ENCODE data around the gene ZC3H7B.

The ZC3H7B gene

DNA sequence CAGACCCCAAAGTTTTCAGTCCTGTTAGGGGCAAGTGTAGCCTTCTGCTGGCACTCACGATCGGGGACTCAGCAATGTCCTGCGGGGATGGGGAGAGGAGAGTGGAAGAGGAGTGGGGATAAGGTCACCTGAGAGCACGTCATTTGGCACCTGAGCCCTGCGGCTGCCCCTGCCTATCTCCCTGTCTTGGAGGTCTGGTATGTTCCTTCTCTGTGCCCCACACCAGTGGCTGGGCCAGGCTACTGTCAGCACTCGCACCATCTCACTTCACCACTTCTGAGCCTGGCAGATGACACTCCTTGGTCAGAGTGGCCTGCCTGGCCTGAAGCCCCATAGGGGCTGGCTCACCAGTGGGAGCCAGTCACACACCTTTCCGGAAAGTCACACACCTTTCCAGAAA lies 40.5 kb upstream of the ZC3H7B start:
- CTCF ChIA-PET, result no interaction called here
- no peak for DNase-seq (ENCODE audit: low spot score)
- TF ChIP-seq, protein P1, sequence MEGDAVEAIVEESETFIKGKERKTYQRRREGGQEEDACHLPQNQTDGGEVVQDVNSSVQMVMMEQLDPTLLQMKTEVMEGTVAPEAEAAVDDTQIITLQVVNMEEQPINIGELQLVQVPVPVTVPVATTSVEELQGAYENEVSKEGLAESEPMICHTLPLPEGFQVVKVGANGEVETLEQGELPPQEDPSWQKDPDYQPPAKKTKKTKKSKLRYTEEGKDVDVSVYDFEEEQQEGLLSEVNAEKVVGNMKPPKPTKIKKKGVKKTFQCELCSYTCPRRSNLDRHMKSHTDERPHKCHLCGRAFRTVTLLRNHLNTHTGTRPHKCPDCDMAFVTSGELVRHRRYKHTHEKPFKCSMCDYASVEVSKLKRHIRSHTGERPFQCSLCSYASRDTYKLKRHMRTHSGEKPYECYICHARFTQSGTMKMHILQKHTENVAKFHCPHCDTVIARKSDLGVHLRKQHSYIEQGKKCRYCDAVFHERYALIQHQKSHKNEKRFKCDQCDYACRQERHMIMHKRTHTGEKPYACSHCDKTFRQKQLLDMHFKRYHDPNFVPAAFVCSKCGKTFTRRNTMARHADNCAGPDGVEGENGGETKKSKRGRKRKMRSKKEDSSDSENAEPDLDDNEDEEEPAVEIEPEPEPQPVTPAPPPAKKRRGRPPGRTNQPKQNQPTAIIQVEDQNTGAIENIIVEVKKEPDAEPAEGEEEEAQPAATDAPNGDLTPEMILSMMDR (conservative IDR thresholded peaks at IDR 0.05; ENCODE audit: low read depth), result no peak
- peak overlapping the region; percentile 29 for H3K27ac ChIP-seq
- POLR2A ChIA-PET (ENCODE audit: low non-redundant PET), result no interaction called here

DNA sequence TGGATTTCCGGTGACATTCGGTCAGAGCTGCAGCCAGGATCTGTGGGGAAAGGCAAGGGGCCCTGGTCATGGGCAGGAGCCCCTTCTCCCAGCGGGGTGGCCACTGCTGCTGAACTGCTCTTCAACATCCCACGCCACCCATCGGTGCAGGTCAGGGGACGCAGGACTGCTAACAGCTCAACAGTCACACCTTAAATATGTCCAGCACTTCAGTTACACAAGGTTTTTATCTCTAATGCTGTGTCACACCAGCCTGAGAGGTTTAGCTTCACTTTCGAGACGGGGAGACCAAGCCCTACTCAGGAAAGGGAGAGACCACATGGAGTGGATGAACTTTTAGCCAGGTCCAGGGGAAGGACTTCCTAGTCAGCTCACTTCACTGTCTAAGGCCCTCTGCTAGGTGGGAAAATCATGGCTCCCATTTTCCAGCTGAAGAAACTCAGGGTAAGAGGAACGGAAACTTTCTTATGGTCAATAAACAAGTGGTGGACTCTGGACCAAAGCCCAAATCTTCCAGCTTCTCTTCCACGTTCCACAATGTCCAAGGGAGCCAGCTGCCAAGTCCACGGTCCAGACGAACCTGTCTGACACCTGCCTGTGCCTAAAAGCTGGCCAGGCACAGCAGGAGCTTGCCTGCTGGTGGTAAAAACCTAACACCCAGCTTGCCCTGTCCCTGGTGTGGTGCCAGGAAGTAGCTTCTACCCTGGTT lies 39.6 kb upstream of the ZC3H7B start:
- DNase-seq (ENCODE audit: low spot score), result no peak
- ChIA-PET CTCF (no interaction called here), POLR2A (ENCODE audit: low non-redundant PET) (no interaction called here)
- peak overlapping the region; percentile 29 for H3K27ac ChIP-seq
- TF ChIP-seq, protein P1 (conservative IDR thresholded peaks at IDR 0.05; ENCODE audit: low read depth), result no peak

DNA sequence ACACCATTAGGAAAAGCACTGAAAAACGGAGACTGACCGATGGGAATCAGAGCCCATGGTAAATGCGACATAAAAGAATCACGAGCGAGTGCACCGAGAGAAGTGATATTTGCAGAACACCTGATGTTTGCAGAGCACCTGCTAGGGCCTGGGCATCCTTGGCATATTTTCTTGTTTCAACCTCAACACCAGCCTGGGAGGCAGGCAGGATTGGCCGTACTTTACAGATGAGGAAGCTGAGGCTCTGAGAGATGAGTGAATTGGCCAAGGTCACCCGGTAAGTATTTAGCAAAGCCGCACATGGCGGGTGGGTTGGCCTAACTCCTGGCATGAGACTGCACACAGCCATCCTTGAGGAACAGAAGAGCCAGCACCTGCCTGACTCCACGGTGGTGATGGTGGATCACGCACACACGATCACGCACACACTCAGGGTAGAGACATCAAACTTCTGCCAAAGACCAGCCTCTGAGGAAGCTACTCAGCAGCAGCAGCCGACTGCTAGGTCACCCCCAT lies 39.0 kb upstream of the ZC3H7B start:
- peak overlapping the region; percentile 29 for H3K27ac ChIP-seq
- ChIA-PET CTCF (no interaction called here), POLR2A (ENCODE audit: low non-redundant PET) (no interaction called here)
- no peak for DNase-seq (ENCODE audit: low spot score)
- TF ChIP-seq, protein P1 (conservative IDR thresholded peaks at IDR 0.05; ENCODE audit: low read depth), result no peak

DNA sequence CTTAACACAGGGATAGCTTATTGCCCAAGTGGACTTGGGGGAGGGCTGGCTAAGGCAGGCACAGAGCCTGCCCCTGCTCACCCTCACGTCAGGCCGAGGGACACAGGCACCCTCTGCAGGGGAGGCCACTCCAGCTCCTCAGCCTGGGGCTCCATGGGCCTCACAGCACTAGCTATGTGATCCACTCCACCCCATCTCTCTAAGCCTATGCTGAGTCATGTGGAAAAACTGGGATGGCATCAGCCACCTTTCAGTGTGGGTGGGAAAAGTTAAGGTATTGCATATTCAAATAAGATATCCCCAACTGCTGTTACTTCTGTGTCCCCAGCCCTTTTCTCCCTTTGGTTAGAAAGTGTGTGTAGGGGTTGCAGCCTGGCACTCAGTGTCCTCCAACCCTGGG lies 37.6 kb upstream of the ZC3H7B start:
- ChIA-PET CTCF (no interaction called here), POLR2A (ENCODE audit: low non-redundant PET) (no interaction called here)
- DNase-seq (ENCODE audit: low spot score), result no peak
- H3K27ac ChIP-seq, result peak overlapping the region; percentile 42
- TF ChIP-seq, protein P1 (conservative IDR thresholded peaks at IDR 0.05; ENCODE audit: low read depth), result no peak

DNA sequence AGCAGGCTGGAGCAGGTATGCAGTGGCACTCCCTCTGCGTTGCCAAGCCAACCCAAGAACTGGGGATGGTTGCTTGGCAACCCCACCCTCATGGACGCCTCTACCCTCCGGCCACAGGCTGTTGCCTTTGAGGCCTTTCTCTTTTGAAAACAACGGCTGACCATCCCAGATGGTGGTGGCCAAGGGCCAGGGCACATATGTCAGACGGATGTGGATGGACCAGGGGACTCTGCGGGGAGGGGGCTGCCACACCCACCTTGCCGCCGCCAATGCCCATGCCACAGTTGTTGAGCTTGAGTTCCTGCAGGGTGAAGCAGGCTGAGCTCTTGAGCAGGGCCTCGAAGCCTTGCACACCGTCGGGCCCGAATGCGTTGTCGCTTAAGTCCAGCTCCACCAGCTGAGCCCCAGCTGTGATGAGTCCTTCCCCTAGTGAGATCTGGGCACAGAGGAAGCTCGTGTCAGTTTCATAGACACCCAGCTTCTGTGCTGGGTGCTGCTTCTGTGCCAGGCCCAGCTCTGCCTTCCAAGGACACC lies 36.9 kb upstream of the ZC3H7B start:
- POLR2A ChIA-PET (ENCODE audit: low non-redundant PET), result no interaction called here
- peak overlapping the region; percentile 42; the same call in 1 of the 2 replicates for H3K27ac ChIP-seq
- DNase-seq (ENCODE audit: low spot score), result no peak
- TF ChIP-seq, protein P1 (conservative IDR thresholded peaks at IDR 0.05; ENCODE audit: low read depth), result no peak
- CTCF ChIA-PET, result interaction anchor here (0.5 to 0.7 kb wide), 2 partner anchors 22 to 327 kb away, joined by 3 to 4 read pairs; no protein-coding TSS in a partner anchor

DNA sequence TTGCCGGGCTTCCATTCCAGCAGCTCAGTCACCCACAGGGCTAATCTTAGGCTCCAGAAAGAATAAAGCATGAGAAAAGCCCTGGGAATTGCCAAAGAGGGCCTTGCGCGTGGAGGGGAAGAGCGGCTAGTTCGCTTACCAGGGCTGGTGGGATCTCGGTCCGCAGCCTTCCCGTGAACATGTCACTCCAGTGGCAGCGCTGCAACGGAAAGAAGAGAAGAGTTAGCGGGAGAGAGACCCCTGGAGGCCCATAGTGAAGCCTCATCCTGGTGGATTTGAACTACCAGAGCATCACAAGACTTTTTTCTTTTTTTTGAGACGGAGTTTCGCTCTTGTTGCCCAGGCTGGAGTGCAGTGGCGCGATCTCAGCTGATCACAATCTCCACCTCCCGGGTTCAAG lies 33.4 kb upstream of the ZC3H7B start:
- TF ChIP-seq, protein P1 (conservative IDR thresholded peaks at IDR 0.05; ENCODE audit: low read depth), result no peak
- POLR2A ChIA-PET (ENCODE audit: low non-redundant PET), result no interaction called here
- no peak for DNase-seq (ENCODE audit: low spot score)
- CTCF ChIA-PET, result no interaction called here
- H3K27ac ChIP-seq, result peak overlapping the region; percentile 39

Measured in RWPE1 (cell line).